Fibroblast of the aortic adventitia (primary cell): Measurements from ENCODE around the gene UGT1A6. TPM values are rescaled to one million over a fixed set of nuclear protein-coding genes. Genes with fewer than 3 reads are reported as not detected.

ENCODE experiments used
- DNase-seq: peaks from one replicate; pipeline ENCODE4 v3.0.0-alpha.2; 2010; ENCODE audit warnings: low read depth
- H3K4me3 ChIP-seq: 2 replicates; pipeline ENCODE4 v1.5.1; 2011; ENCODE audit warnings: low read depth, mild to moderate bottlenecking, control low read depth, low read length, moderate library complexity
- CTCF ChIP-seq: IDR thresholded peaks from 2 replicates; pipeline ENCODE4 v1.5.1; 2011; ENCODE audit warnings: mild to moderate bottlenecking, low read length, control low read depth, inconsistent platforms; ENCODE audit not compliant: insufficient read depth
- total RNA-seq: library from RNA; depleted of rRNA; stranded (reverse); fragments of >200 nt; gene quantifications from 2 replicates; pipeline ENCODE4 v1.2.3, GENCODE V29; 2012; ENCODE audit warnings: low replicate concordance

The UGT1A6 gene
- total RNA-seq, 1 donor: 0.09 TPM

GRCh38 chr2:233656443-233656842 lies 36.2 kb upstream of the UGT1A6 start:
- TF ChIP-seq CTCF: no peak
- DNase-seq: no peak

GRCh38 chr2:233658610-233659009 lies 34.1 kb upstream of the UGT1A6 start:
- TF ChIP-seq CTCF: no peak
- no peak for DNase-seq
- no peak overlapping the region for H3K4me3 ChIP-seq

More at GRCh38 chr2:233656443-233656842, 36.2 kb upstream of the UGT1A6 start:
- H3K4me3 ChIP-seq: no peak overlapping the region

- no peak for TF ChIP-seq CTCF
- DNase-seq: no peak
- H3K4me3 ChIP-seq: no peak overlapping the region
Measured at GRCh38 chr2:233663911-233664310, 28.8 kb upstream of the UGT1A6 start.

- DNase-seq: no peak
- no peak overlapping the region for H3K4me3 ChIP-seq
- no peak for TF ChIP-seq CTCF
Measured at GRCh38 chr2:233668605-233669260, 24.0 kb upstream of the UGT1A6 start.

- no peak within 1 kb of the TSS for H3K4me3 ChIP-seq
- no peak for TF ChIP-seq CTCF
- no peak for DNase-seq
Measured at GRCh38 chr2:233671290-233672161, 21.2 kb upstream of the UGT1A6 start, which contains the start of gene UGT1A9. Gene UGT1A9 (plus strand): TSS chr2:233671898. CDS start chr2:233671935, 37 bp downstream.

- no peak for TF ChIP-seq CTCF
- DNase-seq: no peak
- no peak overlapping the region for H3K4me3 ChIP-seq
Measured at GRCh38 chr2:233672886-233673285, 19.8 kb upstream of the UGT1A6 start.
